Stomach (tissue), 4 donors: ENCODE results near the gene UBA52.

Source experiments
- POLR2A ChIP-seq, 4 donors: fragments of 450-650 bp; IDR thresholded peaks; one replicate each; pipeline ENCODE4 v1.6.1; 2016; ENCODE audit warnings: antibody characterized with exemption in 4 of 4, control low read depth in 2 of 4, mild to moderate bottlenecking in 1 of 4, moderate library complexity in 1 of 4
- TF ChIP-seq, protein P1 (sequence below), 7 experiments: fragments of 450-650 bp in 4 of 7; fragments of 200-600 bp in 3 of 7; sonication (generic) in 3 of 7; IDR thresholded peaks; one replicate each; pipeline ENCODE4 v1.5.1; 2016 to 2019; ENCODE audit warnings: antibody characterized with exemption in 7 of 7, control low read depth in 2 of 7, mild to moderate bottlenecking in 1 of 7

- no peak for TF ChIP-seq POLR2A (IDR thresholded peaks at IDR 0.05)
- TF ChIP-seq, protein P1, sequence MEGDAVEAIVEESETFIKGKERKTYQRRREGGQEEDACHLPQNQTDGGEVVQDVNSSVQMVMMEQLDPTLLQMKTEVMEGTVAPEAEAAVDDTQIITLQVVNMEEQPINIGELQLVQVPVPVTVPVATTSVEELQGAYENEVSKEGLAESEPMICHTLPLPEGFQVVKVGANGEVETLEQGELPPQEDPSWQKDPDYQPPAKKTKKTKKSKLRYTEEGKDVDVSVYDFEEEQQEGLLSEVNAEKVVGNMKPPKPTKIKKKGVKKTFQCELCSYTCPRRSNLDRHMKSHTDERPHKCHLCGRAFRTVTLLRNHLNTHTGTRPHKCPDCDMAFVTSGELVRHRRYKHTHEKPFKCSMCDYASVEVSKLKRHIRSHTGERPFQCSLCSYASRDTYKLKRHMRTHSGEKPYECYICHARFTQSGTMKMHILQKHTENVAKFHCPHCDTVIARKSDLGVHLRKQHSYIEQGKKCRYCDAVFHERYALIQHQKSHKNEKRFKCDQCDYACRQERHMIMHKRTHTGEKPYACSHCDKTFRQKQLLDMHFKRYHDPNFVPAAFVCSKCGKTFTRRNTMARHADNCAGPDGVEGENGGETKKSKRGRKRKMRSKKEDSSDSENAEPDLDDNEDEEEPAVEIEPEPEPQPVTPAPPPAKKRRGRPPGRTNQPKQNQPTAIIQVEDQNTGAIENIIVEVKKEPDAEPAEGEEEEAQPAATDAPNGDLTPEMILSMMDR (IDR thresholded peaks at IDR 0.05), result no peak
These were observed 35.8 kb downstream of the UBA52 start for GRCh38 chr19:18607226-18608101.
